SK-N-SH (cell line): ENCODE data around the gene SPATA3. TPM values are rescaled to one million over a fixed set of nuclear protein-coding genes. Genes with fewer than 3 reads are reported as not detected.

Experiments used
- CTCF ChIA-PET: fragments of 300-600, 350-600 bp; formaldehyde crosslinking; extraction: SDS; loops from one replicate; lab custom pipeline; 2021; lab: Yijun Ruan, JAX
- POLR2A ChIA-PET: fragments of 350-600 bp; sonication (Branson Sonifier 250); formaldehyde crosslinking; extraction: SDS; loops from one replicate; lab custom pipeline; 2020; ENCODE audit warnings: antibody characterized with exemption, inconsistent platforms; lab: Yijun Ruan, JAX
- DNase-seq: peaks from one replicate; pipeline ENCODE4 v3.0.0; 2012
- H2AFZ ChIP-seq: fragments of 200-600 bp; sonication (generic); 2 replicates; pipeline ENCODE4 v1.8.1; 2016; ENCODE audit warnings: antibody characterized with exemption, mild to moderate bottlenecking, low read depth
- H3F3A ChIP-seq: fragments of 200-600 bp; sonication (generic); replicated peaks from 2 replicates; pipeline ENCODE3; 2016; ENCODE audit warnings: antibody characterized with exemption, mild to moderate bottlenecking; ENCODE audit not compliant: insufficient read depth
- H3K27ac ChIP-seq, 2 experiments: fragments of 200-500 bp in 1 of 2; fragments of 200-600 bp in 1 of 2; sonication (Bioruptor generic) in 1 of 2; sonication (generic), shearing (Covaris generic) in 1 of 2; 2 replicates each; pipeline versions ENCODE4 v1.5.1 to v1.6.1; 2014 to 2016; ENCODE audit warnings: low read depth in 2 of 2, inconsistent platforms in 1 of 2, low read length in 1 of 2, mild to moderate bottlenecking in 1 of 2, mixed read lengths in 1 of 2
- H3K27me3 ChIP-seq: fragments of 200-600 bp; sonication (generic), shearing (Covaris generic); 2 replicates; pipeline ENCODE4 v1.6.1; 2016; ENCODE audit warnings: mixed run types; ENCODE audit not compliant: insufficient read depth
- H3K36me3 ChIP-seq, 2 experiments: fragments of 200-500 bp in 1 of 2; fragments of 200-600 bp in 1 of 2; sonication (Bioruptor generic) in 1 of 2; sonication (generic) in 1 of 2; replicated peaks in 1 of 2; 2 replicates each; pipeline versions ENCODE3 to v1.5.1; 2014 to 2016; ENCODE audit warnings: low read length in 1 of 2, mild to moderate bottlenecking in 1 of 2; ENCODE audit not compliant: insufficient read depth in 2 of 2, control insufficient read depth in 1 of 2
- H3K4me1 ChIP-seq, 2 experiments: fragments of 200-500 bp in 1 of 2; fragments of 200-600 bp in 1 of 2; sonication (Bioruptor generic) in 1 of 2; sonication (generic), shearing (Covaris generic) in 1 of 2; 2 replicates each; pipeline versions ENCODE4 v1.5.1 to v1.6.1; 2014 to 2016; ENCODE audit warnings: low read depth in 1 of 2, low read length in 1 of 2, mixed run types in 1 of 2; ENCODE audit not compliant: insufficient read depth in 2 of 2, control insufficient read depth in 1 of 2
- H3K4me2 ChIP-seq: fragments of 200-600 bp; sonication (generic), shearing (Covaris generic); 2 replicates; pipeline ENCODE4 v1.6.1; 2017; ENCODE audit warnings: mixed run types
- H3K4me3 ChIP-seq, 2 experiments: fragments of 200-500 bp in 1 of 2; fragments of 200-600 bp in 1 of 2; sonication (Bioruptor generic) in 1 of 2; sonication (generic), shearing (Covaris generic) in 1 of 2; 2 replicates each; pipeline versions ENCODE4 v1.5.1 to v1.8.1; 2014 to 2016; ENCODE audit warnings: low read depth in 2 of 2, inconsistent platforms in 1 of 2, low read length in 1 of 2, mild to moderate bottlenecking in 1 of 2, mixed read lengths in 1 of 2, moderate library complexity in 1 of 2
- H3K79me2 ChIP-seq: fragments of 200-600 bp; sonication (generic); 2 replicates; pipeline ENCODE4 v1.8.1; 2017; ENCODE audit warnings: mild to moderate bottlenecking; ENCODE audit not compliant: insufficient read depth
- H3K9ac ChIP-seq: fragments of 200-600 bp; sonication (generic); 2 replicates; pipeline ENCODE4 v1.6.1; 2017; ENCODE audit warnings: mixed run types
- H3K9me2 ChIP-seq: fragments of 200-600 bp; sonication (generic); 2 replicates; pipeline ENCODE4 v1.6.1; 2017; ENCODE audit warnings: mixed run types
- H3K9me3 ChIP-seq: fragments of 200-600 bp; sonication (generic); 2 replicates; pipeline ENCODE4 v1.6.1; 2017; ENCODE audit warnings: mixed run types, mild to moderate bottlenecking, moderate library complexity
- H4K20me1 ChIP-seq: fragments of 200-600 bp; sonication (generic); 2 replicates; pipeline ENCODE4 v1.6.1; 2017; ENCODE audit warnings: mild to moderate bottlenecking, mixed run types; ENCODE audit not compliant: insufficient read depth
- CHD2 ChIP-seq: fragments of 150-350 bp; IDR thresholded peaks from 2 replicates; pipeline ENCODE4 v1.6.1; 2018; ENCODE audit warnings: low read length; ENCODE audit not compliant: partially characterized antibody
- CTCF ChIP-seq: fragments of 200-600 bp; sonication (generic); IDR thresholded peaks from 2 replicates; pipeline ENCODE4 v1.6.1; 2017; ENCODE audit warnings: antibody characterized with exemption, mild to moderate bottlenecking, moderate library complexity
- EP300 ChIP-seq, 2 experiments: IDR thresholded peaks; 2 replicates each; pipeline versions ENCODE4 v1.4.0 to v1.6.1; 2012; ENCODE audit warnings: borderline replicate concordance in 1 of 2, low read depth in 1 of 2, low read length in 1 of 2
- EZH2phosphoT487 ChIP-seq: fragments of 200-600 bp; sonication (generic); IDR thresholded peaks from 2 replicates; pipeline ENCODE4 v1.6.1; 2017; ENCODE audit warnings: low read depth, mixed run types, mild to moderate bottlenecking, antibody characterized with exemption, moderate library complexity, borderline replicate concordance
- FOSL2 ChIP-seq: IDR thresholded peaks from 2 replicates; pipeline ENCODE4 v1.4.0; 2012; ENCODE audit warnings: low read depth, mild to moderate bottlenecking, moderate library complexity, borderline replicate concordance
- FOXJ3 ChIP-seq: sonication (generic); formaldehyde crosslinking; IDR thresholded peaks from 2 replicates; pipeline ENCODE4 v1.5.1; 2020; ENCODE audit warnings: mild to moderate bottlenecking, missing genetic modification reagents
- GABPA ChIP-seq: IDR thresholded peaks from 2 replicates; pipeline ENCODE4 v1.4.0; 2012; ENCODE audit warnings: low read depth, mild to moderate bottlenecking
- MAX ChIP-seq: IDR thresholded peaks from 2 replicates; pipeline ENCODE4 v1.4.0; 2012; ENCODE audit warnings: low read depth
- MEF2A ChIP-seq: IDR thresholded peaks from 2 replicates; pipeline ENCODE4 v1.4.0; 2012; ENCODE audit warnings: low read depth, borderline replicate concordance
- MXI1 ChIP-seq: IDR thresholded peaks from 2 replicates; pipeline ENCODE4 v1.6.1; 2012; ENCODE audit warnings: mild to moderate bottlenecking, low read depth, low read length, improper control_type of control experiment
- NFIC ChIP-seq: IDR thresholded peaks from 2 replicates; pipeline ENCODE4 v1.4.0; 2012; ENCODE audit warnings: borderline replicate concordance
- NRF1 ChIP-seq: IDR thresholded peaks from 2 replicates; pipeline ENCODE4 v1.6.1; 2012; ENCODE audit warnings: low read depth, mild to moderate bottlenecking, low read length
- POLR2AphosphoS5 ChIP-seq: IDR thresholded peaks from 2 replicates; pipeline ENCODE4 v1.6.1; 2012; ENCODE audit warnings: low read depth, low read length
- RCOR1 ChIP-seq: fragments of 150-350 bp; IDR thresholded peaks from 2 replicates; pipeline ENCODE4 v1.6.1; 2017; ENCODE audit warnings: antibody characterized with exemption, low read length
- SMC3 ChIP-seq: IDR thresholded peaks from 2 replicates; pipeline ENCODE4 v1.6.1; 2012; ENCODE audit warnings: low read depth, low read length, improper control_type of control experiment
- TAF1 ChIP-seq: IDR thresholded peaks from 2 replicates; pipeline ENCODE4 v1.6.1; 2012; ENCODE audit warnings: low read depth, mild to moderate bottlenecking, low read length, moderate library complexity, borderline replicate concordance
- TEAD4 ChIP-seq: IDR thresholded peaks from 2 replicates; pipeline ENCODE4 v1.4.0; 2012; ENCODE audit warnings: mild to moderate bottlenecking, borderline replicate concordance; ENCODE audit not compliant: insufficient read depth
- USF2 ChIP-seq: fragments of 150-350 bp; IDR thresholded peaks from 2 replicates; pipeline ENCODE4 v1.6.1; 2017; ENCODE audit warnings: antibody characterized with exemption, low read length, low read depth, borderline replicate concordance
- YY1 ChIP-seq: IDR thresholded peaks from 2 replicates; pipeline ENCODE4 v1.4.0; 2012; ENCODE audit warnings: low read depth, mild to moderate bottlenecking
- ZBTB33 ChIP-seq: IDR thresholded peaks from 2 replicates; pipeline ENCODE4 v1.4.0; 2012; ENCODE audit warnings: low read depth, borderline replicate concordance
- WGBS: methylation state at CpG from one replicate; pipeline ENCODE4 v1.1.6; 2017; ENCODE audit warnings: low lambda C conversion rate; 5-methylcytosine and 5-hydroxymethylcytosine counted together
- polyA plus RNA-seq, 3 experiments: library from polyadenylated mRNA; depleted of rRNA; stranded (reverse); fragments of >200 nt; gene quantifications; 2 replicates each; pipeline ENCODE4 v1.2.3, GENCODE V29; 2012

Gene SPATA3
- polyA plus RNA-seq, 1 of the 3 experiments (the other 2 are of a cell fraction) = not detected

- Histone ChIP-seq H3K9ac (no peak overlapping the region), H3K4me1 (no peaks in the 10 kb centered on the region), H3K9me2 (no peaks in the 10 kb centered on the region), H3K9me3 (no peaks in the 10 kb centered on the region), H3K27ac (no peak overlapping the region), H3K27me3 (no peaks in the 10 kb centered on the region; the same call in 1 of the 2 replicates), H3K4me2 (no peak overlapping the region), H2AFZ (no peak overlapping the region), H4K20me1 (no peaks in the 10 kb centered on the region), H3K36me3 (no peaks in the 10 kb centered on the region), H3F3A (no peaks in the 10 kb centered on the region), H3K79me2 (no peaks in the 10 kb centered on the region), H3K4me3 (no peak overlapping the region)
- no peak for DNase-seq
- ChIA-PET POLR2A (no interaction called here), CTCF (interaction anchor here (0.7 to 0.8 kb wide), 2 partner anchors 22 to 26 kb away, joined by 3 read pairs; no protein-coding TSS in a partner anchor)
- WGBS = 27% methylated on average over 3 of the region's 3 CpGs
- no peak for TF ChIP-seq FOXJ3 (CRISPR knock-in tag)
- no peak for TF ChIP-seq POLR2AphosphoS5
- no peak for TF ChIP-seq CHD2
- TF ChIP-seq EP300 (IDR thresholded peaks at IDR 0.05; ENCODE audit: borderline replicate concordance in 1 of 2, low read depth in 1 of 2, low read length in 1 of 2) = no peak
- no peak for TF ChIP-seq ZBTB33
- no peak for TF ChIP-seq MAX
- TF ChIP-seq TAF1 = no peak
- TF ChIP-seq YY1 = no peak
- no peak for TF ChIP-seq USF2
- TF ChIP-seq GABPA = no peak
- no peak for TF ChIP-seq NFIC
- no peak for TF ChIP-seq NRF1
- no peak for TF ChIP-seq TEAD4
- TF ChIP-seq SMC3 = no peak
- TF ChIP-seq RCOR1 = no peak
- TF ChIP-seq MXI1 = no peak
- no peak for TF ChIP-seq EZH2phosphoT487
- TF ChIP-seq FOSL2 = no peak
- no peak for TF ChIP-seq MEF2A
- no peak for TF ChIP-seq CTCF
These were observed 17.9 kb downstream of the SPATA3 start for GRCh38 chr2:231013820-231014219.
